Activated CD4-positive, alpha-beta T cell treated with anti-CD3 and anti-CD28 coated beads for 1 hour (primary cell): Measurements from ENCODE around the gene CENPO.

Experiments
- DNase-seq: peaks from one replicate; pipeline ENCODE4 v3.0.0-alpha.2; 2020

CENPO gene

DNA sequence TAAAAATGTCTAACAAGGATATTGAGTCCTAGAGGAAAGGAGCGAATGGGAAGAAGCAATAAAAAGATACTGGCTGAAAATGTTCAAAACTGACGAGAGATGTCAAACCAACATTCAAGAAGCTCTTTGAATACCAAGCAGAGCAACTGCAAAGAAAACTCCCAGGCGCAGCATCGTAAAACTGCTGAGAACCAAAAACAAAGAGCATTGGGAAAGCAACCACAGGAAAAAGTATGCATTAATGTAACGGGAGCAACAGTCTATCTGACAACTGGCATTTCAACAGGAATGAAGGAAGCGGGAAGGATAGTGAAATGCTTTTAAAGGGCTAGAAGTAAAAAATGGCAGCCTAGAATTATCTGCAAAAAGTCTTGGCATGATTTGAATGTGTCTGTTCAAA, 73.7 kb downstream of the CENPO start:
- DNase-seq: no peak

DNA sequence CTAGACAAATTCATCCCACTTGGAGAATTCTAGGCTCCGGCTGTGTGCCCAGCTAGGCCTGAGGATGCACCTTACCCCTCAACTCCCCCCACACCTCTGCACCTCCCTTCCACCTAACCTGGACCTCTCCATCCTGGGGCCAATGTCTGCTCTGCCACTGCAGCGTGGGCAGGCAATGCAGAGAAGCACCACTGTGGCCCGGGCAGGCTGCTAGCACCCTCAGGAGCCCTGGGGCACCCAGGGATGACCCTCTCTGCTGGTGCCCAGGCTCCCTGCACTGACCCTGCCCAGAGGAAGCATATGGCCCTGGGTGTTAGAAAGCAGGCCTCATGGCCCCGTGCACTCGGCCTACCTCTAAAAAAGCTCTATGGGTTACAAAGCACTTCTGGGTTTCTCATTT, 77.2 kb downstream of the CENPO start:
- no peak for DNase-seq

DNA sequence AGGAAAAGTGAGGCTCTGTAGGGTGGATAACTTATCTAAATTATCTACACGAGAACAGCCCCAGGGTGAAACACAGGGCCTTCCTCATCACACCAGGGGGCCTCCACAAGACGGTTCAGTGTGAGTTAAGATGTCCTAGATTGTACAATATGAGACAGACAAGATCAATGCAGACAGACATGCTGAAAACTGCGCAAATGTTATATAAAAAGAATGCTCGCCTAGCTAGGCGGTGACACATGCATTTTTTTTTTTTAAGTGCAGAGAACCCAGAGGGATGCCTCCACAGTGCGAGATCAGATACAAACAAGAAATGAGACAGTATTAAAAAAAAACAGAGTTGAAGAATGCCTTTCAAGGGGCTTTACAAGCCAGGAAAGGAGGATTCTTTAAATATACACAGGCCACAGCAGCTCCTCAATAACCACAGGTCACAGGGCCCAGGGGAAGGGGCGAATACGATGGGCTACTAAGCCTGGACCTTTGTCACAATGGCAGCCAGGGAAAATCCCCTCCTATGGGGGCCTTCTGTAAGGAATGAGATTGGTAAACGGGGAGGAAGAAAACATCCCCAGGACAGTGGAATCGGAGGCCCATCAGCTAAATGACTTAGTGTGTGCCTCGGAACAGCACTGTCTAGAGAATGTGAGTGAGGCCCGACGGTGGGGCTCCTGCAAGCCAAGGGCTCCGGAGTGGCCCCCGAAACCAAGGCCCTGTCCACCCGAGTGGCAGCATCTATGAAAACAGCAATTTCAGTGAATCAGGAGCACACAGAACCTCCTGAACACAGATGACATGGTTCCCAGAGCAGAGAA, 77.9 kb downstream of the CENPO start:
- no peak for DNase-seq

DNA sequence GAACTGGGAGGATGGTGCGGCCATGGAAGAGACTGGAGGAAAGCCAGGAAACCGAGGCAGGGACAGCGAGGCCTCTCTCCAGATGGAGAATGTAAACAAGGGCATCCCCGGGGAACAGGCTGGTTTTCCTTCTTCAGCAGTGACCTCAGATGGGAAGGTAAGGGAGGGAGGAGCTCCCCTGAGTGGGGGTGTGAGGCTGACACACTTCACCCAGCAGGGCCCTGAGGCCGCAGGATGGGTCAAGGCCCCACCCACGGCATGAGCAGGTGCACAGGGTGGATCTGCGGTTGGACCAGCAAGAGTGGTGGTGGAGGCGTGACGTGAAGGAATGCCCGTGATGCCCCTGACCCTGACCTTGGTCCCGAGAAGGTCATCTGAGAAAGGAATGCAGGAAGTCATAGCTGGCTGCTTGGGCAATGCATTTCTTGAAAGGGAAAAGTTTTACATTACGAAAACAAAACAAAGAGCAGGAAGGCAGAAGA, 78.7 kb downstream of the CENPO start:
- no peak for DNase-seq
